Loucy (cell line): Measurements from ENCODE around the gene CLDN14.

ENCODE experiments used
- EZH2phosphoT487 ChIP-seq: fragments of 200-600 bp; IDR thresholded peaks from 2 replicates; pipeline ENCODE4 v1.6.1; 2018; ENCODE audit warnings: antibody characterized with exemption, mild to moderate bottlenecking, moderate library complexity, borderline replicate concordance
- TF ChIP-seq, protein P1 (sequence below): fragments of 200-600 bp; sonication (generic); conservative IDR thresholded peaks from 2 replicates; pipeline ENCODE4 v1.5.1; 2014; ENCODE audit warnings: mild to moderate bottlenecking, antibody characterized with exemption, low read length

DNA sequence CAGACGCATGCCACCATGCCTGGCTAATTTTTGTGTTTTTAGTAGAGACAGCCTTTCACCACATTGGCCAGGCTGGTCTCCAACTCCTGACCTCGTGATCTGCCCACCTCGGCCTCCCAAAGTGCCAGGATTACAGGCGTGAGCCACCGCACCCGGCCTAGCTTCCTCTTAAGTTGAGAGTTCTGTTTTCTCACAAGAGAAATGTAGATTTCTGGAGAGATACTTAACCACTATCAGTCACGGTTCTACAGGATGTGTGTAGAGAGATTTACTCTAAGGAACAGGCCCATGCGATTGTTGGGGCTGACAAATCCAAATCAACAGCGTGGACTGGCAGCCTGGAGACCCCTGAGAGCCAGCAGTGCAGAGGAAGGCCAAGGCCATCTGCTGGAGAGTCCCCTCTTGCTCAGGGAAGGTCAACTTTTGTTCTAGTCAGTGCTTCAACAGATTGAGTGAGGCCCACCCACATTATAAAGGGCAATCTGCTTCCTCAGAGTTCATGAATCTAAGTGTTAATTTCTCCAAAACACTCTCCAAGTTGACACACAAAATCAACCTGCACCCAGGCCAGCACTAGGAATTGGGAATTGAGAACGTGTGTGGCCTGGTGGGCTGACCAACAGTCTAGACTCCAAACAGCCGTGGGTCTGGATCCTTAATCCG is 56.0 kb downstream of the CLDN14 start:
- TF ChIP-seq, protein P1, sequence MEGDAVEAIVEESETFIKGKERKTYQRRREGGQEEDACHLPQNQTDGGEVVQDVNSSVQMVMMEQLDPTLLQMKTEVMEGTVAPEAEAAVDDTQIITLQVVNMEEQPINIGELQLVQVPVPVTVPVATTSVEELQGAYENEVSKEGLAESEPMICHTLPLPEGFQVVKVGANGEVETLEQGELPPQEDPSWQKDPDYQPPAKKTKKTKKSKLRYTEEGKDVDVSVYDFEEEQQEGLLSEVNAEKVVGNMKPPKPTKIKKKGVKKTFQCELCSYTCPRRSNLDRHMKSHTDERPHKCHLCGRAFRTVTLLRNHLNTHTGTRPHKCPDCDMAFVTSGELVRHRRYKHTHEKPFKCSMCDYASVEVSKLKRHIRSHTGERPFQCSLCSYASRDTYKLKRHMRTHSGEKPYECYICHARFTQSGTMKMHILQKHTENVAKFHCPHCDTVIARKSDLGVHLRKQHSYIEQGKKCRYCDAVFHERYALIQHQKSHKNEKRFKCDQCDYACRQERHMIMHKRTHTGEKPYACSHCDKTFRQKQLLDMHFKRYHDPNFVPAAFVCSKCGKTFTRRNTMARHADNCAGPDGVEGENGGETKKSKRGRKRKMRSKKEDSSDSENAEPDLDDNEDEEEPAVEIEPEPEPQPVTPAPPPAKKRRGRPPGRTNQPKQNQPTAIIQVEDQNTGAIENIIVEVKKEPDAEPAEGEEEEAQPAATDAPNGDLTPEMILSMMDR, result no peak
- TF ChIP-seq EZH2phosphoT487, result no peak
